Stimulated activated naive CD4-positive, alpha-beta T cell (primary cell): Measurements from ENCODE around the gene CACNB3.
"Not testable (repeated sequence)": the region's sequence is repeated elsewhere in the genome, so short reads cannot be mapped to it uniquely, and the experiment has no call there.

Experiments
- DNase-seq, 6 experiments: peaks; one replicate each; lab custom pipeline; 2025; lab: John Stamatoyannopoulos, UW

The CACNB3 gene

DNA sequence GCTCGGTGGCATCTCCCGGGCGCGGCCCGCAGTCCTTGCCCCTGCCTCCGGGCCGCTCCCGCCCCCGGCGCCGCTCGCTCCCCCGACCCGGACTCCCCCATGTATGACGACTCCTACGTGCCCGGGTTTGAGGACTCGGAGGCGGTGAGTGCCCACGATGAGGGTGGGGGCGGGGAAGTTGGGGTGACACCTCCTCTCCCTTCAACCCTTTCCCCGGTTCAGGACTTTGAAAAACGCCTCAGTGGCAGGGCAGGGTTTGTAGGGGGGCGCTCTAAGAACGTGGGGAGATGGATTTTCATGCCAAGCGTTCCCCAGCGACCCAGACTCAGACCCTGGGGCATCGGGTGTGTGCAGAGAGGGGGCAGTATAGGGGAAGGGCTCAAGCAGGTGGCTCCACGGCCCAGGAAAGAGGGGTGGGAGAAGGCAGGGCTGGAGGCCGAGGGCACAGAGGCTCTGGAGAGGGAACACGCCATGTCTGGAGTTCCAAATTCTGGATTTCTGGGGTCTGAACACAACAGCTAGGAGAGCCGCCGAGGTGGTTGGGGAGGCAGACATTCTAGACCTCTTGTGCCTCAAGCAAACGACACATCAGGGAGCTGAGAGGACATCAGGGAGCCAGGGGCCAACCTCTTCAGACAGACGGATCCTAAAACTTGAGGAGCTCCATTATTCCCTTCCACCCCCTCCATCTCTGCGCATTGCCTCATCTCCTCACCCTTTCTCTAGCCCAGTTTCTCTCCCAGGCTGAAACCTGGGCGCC is 715 bp downstream of the CACNB3 start:
- peak in 3 of 6 experiments; percentile 23 to 55 (median 33) for DNase-seq

DNA sequence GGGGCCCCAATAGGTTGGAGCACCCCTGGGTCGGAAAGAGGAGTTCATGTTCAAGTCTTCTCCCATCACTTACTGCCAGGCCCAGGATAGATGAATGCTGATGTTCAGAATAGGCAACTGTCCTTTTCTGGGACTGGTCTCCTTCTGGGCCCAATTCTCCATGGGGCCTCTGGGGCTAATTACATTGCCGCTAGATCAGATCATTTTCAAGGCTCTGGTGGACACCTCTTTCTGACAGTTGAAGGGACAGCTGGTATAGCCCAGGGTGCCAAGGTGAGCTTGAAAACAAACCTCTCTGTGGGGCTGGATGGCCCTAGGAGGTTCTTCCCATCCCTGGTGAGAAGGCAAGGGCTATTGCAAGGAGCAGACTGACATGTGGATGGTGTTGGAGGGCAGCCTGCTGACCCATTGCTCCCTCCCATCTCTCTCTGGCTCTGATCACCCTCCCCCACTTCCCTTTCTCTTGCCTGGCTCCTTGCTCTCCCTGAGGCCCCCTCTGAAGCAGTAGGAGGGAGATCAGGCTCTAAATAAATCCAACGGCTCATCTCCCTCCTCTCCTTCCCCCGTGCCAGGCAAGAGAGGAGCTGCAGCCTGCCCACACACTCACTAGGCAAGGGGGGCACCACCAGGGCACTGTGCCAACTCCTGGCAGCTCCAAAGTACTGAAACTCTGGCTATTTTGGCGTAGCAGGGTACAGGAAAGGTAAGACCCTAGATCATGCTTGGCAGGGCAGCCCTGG is 1.9 kb downstream of the CACNB3 start:
- DNase-seq = no peak

DNA sequence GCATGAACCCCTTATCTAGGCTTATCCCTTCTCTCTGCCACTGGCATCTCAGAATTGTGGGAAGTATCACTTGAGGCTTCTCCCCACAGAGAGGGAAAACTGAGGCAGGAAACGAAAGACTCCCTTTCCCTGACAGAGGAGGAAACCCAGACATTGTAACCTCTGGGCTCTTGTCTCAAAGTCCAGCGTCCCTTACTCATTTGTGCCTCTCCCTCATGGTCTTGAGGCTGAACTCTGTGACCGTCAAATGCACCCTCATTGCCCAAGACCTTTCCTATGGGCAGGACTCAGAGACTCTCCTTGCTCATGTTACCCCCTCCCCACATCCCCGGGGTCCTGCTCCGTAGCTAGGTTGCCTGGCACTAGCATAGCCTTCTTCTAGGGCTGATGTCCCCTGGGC is 3.8 kb downstream of the CACNB3 start:
- DNase-seq = no peak

DNA sequence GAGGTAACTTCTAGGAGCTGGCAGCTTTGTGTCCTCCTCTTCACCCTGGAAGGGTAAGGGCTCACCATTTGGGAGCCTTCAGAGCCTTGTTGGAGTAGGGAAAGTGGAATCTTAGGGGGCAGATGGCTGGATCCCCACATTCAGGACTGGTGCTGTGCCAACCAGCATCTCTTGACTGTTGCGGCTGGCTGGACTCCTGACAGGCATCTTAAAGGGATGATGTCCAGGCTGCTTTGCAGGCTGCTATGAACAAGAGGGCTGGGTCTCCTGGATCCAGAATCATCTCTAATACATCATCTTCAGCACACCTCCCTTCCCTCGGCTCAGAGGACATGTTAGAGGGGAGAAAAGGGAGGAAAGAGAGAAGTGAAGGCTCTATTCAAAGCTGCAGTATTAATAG is 4.4 kb downstream of the CACNB3 start:
- DNase-seq = no peak

DNA sequence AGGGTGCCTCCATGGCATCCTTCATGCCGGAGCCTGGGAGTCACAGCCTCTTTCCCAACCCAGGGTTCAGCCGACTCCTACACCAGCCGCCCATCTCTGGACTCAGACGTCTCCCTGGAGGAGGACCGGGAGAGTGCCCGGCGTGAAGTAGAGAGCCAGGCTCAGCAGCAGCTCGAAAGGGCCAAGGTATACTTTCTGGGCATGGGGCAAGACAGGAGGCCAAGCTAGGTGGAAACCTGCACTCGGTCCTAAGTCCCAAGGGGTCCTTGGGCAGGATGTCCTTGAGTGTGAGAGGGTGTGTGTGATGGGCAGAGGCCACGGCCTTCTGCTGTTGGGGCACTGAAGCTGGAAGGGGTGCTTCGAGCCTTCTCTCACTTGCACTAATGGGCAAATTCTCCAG is 5.0 kb downstream of the CACNB3 start:
- no peak for DNase-seq

DNA sequence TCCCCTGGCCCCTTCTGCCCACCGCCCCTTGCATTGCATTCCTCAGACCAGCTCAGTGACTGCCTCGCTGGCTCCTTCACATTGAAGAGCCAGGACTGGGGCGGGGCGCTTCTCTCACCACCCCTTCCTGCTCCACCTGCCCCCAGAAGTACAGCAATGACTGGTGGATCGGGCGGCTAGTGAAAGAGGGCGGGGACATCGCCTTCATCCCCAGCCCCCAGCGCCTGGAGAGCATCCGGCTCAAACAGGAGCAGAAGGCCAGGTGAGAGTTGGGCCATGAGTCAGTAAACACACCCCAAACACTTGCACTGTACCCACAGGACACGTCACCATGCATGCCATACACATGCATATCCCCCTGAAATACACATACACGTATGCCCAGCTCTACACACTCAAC is 5.8 kb downstream of the CACNB3 start:
- DNase-seq = no peak

DNA sequence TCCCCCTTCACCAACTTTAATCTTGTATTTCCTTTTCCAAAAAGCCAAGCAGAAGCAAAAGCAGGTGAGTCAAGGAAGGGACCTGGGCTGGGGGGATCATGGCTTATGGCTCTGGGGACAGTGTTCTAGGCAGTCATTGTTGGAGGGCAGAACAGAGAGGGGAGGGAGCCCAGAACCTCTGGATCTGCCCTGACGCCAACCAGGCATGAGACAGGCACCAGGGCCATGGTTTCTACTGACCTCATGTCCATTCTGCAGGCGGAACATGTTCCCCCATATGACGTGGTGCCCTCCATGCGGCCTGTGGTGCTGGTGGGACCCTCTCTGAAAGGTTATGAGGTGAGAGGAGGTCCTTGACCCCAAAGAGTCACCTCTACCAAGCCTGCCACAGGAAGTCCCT is 6.6 kb downstream of the CACNB3 start:
- DNase-seq = no peak

DNA sequence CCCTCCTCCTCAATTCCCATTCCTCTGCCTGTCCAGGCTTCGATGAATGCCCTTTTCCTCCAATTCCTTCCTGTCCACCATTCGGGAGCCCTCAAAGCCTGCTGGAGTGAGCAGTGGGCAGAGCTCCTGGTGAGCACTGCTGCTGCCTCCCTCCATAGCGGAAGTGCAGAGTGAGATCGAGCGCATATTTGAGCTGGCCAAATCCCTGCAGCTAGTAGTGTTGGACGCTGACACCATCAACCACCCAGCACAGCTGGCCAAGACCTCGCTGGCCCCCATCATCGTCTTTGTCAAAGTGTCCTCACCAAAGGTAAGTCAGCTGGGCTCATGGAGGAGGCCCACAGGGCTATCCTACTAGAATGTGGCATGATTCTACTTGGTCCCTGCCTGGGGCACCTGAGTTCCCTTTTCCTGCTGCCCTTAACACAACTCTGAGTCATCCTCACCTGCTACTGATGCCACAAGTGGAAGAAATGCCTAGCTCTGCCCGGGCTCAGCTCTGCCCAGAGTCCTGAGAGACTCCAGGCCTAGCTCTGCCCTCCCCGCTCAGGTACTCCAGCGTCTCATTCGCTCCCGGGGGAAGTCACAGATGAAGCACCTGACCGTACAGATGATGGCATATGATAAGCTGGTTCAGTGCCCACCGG is 8.0 kb downstream of the CACNB3 start:
- no peak for DNase-seq

DNA sequence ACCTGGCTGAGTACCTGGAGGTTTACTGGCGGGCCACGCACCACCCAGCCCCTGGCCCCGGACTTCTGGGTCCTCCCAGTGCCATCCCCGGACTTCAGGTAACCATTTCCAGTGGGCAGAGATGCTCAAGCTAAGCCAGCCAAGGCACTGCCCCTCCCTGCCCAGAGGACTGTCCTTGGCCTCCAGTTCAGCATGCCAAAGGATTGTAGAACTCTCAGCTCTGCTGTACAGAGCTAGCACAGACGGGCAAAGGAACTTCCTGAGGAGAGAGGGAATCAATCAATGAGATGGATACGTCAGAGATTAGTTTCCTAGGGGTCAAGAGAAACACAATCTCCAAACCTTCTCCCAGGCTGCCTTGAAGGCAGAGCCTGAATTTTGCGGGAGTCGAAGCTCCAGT is 8.7 kb downstream of the CACNB3 start:
- DNase-seq = no peak

DNA sequence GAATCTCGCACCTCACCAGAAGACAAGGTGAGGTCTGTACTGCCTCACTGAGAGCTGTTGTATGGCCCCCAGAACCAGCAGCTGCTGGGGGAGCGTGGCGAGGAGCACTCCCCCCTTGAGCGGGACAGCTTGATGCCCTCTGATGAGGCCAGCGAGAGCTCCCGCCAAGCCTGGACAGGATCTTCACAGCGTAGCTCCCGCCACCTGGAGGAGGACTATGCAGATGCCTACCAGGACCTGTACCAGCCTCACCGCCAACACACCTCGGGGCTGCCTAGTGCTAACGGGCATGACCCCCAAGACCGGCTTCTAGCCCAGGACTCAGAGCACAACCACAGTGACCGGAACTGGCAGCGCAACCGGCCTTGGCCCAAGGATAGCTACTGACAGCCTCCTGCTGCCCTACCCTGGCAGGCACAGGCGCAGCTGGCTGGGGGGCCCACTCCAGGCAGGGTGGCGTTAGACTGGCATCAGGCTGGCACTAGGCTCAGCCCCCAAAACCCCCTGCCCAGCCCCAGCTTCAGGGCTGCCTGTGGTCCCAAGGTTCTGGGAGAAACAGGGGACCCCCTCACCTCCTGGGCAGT is 9.3 kb downstream of the CACNB3 start:
- no peak for DNase-seq

DNA sequence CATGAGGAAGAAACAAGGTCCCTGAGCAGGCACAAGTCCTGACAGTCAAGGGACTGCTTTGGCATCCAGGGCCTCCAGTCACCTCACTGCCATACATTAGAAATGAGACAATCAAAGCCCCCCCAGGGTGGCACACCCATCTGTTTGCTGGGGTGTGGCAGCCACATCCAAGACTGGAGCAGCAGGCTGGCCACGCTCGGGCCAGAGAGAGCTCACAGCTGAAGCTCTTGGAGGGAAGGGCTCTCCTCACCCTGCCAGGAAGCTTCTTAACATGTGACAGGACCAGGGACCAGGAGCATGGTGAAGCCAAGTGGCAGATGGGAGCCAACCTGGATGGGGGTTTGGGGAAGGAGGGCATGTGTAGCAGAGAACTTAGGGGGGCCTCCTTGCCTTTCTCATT is 10.0 kb downstream of the CACNB3 start:
- no peak for DNase-seq

DNA sequence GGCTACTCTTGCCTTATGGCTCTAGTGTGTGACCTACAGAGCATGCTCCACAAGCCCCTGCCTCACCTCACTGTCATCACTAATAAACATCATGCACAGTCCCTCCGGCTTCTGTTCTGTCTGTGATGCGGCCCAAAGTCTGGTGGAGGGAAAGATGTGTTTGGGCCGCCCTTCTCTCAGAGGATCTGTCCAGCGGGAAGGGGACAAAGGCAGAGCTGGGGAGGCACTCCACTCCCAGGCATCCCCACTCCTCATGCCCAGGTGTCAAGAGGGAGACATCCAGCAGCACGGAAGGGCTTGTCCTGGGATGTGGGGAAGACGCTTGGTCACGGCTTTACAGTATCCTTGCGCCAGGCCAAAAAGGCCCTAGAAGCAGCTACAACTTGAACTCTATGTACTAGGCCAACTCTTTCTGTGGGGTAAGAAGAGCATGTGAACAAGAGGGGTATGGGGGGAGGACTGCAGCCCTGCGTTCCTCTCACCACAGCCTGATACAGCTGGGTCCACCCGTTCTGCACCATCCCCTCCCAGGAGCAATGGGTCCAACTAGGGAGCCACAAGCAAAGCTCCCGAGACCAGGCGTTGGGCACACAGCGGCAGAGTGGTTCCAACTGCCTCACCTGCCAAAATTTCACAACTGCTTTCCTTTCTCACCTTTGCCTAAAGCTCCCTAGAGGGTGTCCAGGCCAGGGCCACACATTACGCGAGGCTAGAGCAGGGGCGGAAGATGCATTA is 10.7 kb downstream of the CACNB3 start:
- no peak for DNase-seq

DNA sequence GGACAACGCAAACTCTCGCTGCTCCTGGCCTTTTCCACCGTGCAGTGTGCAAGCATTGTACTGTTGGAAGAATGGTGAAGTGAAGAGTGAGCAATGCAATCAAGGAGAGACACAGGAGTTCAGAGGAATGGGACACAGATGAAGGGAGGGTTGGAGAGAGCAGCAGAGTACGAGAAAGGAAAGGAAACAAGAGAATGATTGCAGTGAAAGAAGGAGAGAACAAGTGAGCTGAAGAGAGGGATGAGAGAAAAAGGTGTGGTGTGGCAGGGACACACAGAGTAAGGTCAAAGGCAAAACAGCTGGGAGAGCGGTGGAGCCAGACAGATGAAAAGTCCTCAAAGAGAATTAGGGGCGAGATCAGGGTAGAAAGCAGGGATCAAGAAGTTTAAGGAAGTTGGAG is 13.0 kb downstream of the CACNB3 start:
- DNase-seq = no peak

DNA sequence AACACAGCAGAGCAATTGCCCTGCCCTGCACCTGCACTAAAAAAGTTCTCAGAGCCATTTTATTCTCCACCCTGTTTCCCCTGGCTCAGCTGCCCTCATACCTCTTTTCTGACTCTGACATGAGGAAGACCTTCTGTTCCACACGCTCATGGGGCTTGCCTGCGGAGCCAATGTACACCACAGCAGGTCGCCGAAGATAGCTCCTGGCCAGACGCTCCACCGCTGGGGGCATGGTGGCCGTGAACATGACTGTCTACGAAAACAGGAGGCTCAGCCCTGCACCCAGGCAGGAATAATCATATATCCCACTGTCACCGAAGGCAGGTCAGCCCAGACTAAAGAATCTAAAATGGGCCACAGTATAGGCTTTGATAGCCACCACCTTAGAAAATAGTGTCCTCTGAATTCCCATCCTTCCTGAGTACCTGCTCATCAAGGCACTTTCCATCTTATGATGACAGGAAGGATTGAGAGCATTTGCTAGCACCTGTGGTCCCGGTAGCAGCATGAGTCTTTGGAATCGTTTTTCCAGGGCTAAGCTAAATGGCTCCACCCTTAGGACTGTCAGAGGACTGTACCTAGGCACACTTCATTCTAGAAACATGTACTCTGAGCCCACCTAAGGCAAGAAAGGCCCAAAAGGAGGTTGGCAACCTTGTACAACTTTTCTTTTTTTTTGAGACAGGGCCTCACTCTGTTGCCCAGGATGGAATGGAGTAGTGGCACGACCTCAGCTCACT is 14.2 kb downstream of the CACNB3 start:
- DNase-seq = no peak

DNA sequence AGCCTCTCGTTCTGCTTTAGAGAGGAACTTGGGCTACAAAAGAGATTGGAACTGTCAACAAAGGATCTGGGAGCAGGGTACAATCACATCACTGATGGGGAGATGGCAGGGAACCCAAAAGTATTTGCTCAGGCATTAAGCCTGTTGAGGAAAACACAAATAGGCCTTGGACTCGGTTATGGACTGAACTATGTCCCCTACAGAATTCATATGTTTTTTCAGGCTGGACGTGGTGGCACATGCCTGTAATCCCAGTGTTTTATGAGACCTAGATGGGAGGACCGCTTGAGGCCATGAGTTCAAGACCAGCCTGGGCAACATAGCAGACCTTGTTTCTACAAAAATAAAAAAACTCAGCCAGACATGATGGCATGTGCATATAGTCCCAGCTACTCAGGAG is 19.8 kb downstream of the CACNB3 start:
- no peak for DNase-seq

DNA sequence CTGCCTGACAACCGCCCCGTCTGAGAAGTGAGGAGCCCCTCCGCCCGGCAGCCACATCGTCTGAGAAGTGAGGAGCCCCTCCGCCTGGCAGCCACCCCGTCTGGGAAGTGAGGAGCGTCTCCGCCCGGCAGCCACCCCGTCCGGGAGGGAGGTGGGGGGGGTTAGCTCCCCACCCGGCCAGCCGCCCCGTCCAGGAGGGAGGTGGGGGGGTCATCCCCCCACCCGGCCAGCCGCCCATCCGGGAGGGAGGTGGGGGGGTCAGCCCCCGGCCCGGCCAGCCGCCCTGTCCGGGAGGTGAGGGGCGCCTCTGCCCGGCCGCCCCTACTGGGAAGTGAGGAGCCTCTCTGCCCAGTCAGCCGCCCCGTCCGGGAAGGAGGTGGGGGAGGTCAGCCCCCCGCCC is 23.7 kb downstream of the CACNB3 start:
- DNase-seq = not testable (repeated sequence)

DNA sequence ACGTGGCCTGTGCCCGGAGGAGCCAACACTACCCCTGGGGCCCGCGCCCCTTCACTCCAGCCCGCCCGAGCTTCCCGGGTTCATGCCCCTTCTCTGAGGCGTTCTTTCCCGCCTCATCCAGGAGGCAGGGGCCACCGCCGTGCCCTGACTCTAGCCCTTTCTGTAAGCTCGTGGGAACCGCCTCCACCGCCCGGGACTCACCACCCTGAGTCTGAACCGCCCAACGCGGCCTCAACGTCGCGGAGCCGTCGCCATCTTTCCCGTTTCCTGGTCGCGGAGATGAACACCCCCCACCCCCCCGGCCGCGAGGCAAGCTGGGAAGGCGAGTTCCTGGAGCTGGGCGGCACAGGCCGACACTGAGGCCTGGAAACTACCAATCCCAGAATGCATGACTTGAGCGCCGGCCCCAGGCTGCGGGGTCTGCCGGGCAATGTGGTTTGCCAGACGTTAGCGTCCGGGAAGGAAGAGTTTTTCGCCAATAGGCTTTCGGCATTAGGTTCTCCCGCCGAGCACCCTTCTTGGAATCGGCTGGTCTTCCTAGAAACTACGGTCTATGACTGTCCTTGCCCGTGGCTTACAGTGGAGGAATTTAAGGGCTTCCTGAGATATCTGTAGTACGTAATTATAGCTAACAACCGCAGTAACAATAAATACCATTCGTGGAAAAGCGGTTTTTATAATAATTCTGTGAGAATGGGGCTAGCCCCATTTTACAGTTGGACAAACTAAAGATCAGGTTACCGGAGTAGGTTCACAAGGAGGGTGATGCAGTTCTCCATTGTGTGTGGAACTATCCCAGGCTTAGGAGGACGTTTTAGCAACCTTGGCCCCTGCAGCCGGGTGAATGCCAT is 33.8 kb downstream of the CACNB3 start, which contains the start of gene DDX23:
DDX23 (minus strand) TSS at position 281 of the 851 bp plus-strand sequence. CDS start 6,381 bp downstream, outside the sequence.
- peak; percentile 87 to 93 (median 91) for DNase-seq

DNA sequence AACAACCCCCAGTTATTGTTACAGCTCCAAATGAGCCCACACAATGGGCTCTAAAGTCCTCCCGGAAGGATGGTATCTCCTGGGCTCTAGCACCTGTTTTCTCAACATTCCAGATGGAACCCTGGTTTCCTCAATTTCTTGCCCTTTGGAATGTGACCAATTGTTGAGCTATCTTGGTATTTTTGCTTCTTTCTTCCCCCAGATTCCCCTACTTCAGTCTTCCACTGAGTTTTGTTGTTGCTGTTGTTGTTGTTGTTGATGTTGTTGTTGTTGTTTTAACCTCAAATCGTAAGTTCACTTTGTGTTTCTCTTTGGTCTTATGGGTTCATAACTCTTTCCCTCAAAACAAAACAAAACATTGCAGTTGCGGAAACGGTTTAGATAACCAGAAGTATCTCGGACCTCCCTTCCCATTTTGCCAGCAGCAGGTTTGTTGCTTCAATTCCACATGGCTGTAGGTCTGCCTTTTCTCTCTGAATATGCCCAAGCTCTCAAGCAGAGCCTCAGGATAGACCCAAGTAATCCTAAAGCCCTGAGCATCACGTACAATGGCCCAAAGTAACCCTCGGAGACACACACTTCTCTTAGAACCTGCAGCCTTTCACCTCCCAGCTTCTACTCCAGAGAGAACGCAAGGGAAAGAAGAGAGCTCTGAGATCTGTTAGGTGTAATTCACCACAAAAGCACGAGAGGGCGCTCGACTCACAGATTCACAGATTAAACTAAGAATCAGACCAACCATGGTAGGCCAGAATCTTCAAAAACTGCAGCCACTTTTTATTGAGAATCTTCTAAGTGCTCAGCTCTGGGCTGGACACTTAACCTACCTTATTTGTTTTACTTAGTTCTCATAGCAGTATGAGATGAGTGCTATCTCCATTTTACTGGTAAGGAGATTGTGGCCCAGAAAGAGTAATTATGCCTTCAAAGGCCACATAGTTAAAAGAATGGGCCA is 34.7 kb downstream of the CACNB3 start:
- peak; percentile 57 to 93 (median 80) for DNase-seq

DNA sequence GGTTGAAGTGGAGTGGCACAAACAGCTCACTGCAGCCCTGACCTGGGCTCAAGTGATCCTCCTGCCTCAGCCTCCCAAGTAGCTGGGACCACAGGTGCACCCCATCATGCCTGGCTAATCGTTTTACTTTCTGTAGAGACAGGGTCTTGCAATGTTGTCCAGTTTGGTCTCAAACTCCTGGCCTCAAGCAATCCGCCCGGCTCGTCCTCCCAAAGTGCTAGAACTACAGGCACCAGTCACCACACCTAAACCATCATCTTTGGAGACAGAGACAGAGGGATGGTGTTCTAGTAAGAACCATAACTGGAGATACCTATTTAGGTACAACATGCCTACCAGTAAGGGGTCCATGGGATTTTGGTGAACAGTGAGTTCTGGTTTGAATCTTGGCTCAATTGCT is 36.2 kb downstream of the CACNB3 start:
- no peak for DNase-seq
